COLO668 (cell line): ENCODE results near the gene POLE4.

Experiments
- DNase-seq: peaks from one replicate; lab custom pipeline; 2025; ENCODE audit not compliant: unreplicated experiment; lab: John Stamatoyannopoulos, UW

POLE4 gene

GRCh38 chr2:74939919-74940812, 18.3 kb upstream of the POLE4 start:
- no peak for DNase-seq

DNA sequence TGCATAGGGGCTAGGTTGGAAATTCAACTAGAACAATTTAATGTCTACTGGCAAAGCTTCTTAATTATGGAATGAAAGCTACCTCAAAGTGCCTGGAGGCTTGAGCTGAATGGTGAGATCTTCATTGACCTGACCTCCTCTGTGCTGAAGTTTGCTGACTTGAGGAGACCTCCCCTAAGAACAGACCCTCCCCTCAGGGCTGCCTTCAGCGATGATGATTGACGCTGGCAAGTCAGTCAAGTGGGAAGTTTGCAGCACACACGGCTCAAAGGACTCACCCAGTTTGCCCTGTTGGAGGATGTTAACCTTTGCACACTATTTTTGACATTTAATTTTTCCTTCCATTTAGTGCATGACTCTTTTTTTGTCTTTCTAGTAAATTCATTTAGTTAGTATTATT, 17.2 kb upstream of the POLE4 start:
- no peak for DNase-seq

GRCh38 chr2:74942263-74942662, 16.2 kb upstream of the POLE4 start:
- no peak for DNase-seq

GRCh38 chr2:74944987-74945787, 13.3 kb upstream of the POLE4 start:
- no peak for DNase-seq

GRCh38 chr2:74945788-74946331, 12.6 kb upstream of the POLE4 start:
- no peak for DNase-seq

DNA sequence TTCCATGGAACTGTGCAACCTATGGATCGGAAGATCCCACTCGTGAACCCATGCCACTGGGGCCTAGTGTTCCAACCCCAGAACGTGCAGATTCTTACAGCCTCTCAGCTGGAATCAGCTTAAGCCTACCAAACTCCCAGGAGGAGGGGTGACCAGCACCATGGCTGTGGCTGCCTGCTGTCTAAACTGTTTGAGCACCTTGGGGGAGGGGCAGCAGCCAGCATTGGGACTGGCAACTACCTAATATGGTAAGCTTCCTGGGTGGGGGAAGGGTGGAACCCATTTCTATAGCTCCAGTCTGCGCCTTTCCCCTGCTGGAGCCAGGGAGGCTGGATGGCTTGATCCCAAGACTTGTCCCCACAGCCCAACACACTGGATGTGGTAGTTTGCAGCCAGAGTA, 10.7 kb upstream of the POLE4 start:
- peak; percentile 18 for DNase-seq

- DNase-seq: no peak
These were observed 9.7 kb upstream of the POLE4 start for GRCh38 chr2:74948779-74949178.

- DNase-seq: no peak
These were observed 7.2 kb upstream of the POLE4 start for GRCh38 chr2:74951211-74951754.

DNA sequence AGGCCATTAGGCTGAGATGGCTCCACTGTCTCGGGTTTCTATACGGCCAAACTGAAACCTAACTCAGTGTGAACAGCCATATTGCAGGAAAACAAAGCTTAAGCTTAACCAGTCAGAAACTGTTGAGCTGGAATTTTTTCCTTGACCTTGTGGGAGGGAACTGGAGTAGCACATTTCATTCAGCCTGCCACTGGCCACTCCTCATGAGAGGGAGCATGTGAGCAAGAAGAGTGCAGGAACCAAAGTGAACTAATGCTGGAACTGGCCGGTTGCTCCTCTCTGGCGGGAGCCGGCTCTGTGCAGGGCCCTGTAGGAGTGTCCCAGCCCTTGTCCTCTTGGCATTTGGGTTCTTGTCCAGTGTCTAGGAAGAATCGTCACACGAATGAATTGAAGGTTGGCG, 5.9 kb upstream of the POLE4 start:
- no peak for DNase-seq

GRCh38 chr2:74953796-74954499, 4.5 kb upstream of the POLE4 start:
- DNase-seq: no peak

DNA sequence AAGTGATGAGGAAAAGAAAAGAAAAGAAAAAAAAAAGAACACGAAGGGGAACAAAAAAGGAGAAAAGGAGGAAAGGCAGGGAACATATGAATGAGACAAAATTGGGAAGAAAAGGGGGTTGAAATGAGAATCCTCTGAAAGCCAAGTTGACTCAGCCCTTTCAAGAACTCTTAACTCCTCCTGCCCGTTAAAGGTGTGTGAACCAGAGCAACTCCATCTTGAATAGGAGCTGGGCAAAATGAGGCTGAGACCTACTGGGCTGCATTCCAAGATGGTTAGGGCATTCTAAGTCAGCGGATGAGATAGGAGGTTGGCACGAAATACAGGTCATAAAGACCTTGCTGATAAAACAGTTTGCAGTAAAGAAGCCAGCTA, 4.0 kb upstream of the POLE4 start:
- DNase-seq: no peak

DNA sequence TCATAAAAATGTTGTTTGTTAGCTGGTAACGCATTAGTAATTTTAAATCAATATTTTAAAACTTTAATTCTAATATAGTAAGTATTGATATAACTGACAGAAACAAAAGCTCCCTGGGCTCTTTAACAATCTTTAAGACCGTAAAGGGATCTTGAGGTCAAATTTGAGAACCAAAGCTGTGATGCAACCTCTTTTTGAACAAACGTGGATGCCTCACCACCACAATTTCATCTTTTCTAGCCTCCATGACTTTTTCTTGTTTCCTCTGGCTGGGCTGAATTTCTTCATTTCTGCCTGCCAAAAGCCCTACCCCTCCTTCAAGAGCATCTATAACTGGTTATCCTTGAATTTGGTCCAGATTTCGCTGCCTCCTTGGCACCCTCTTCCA, 563 bp upstream of the POLE4 start:
- no peak for DNase-seq

DNA sequence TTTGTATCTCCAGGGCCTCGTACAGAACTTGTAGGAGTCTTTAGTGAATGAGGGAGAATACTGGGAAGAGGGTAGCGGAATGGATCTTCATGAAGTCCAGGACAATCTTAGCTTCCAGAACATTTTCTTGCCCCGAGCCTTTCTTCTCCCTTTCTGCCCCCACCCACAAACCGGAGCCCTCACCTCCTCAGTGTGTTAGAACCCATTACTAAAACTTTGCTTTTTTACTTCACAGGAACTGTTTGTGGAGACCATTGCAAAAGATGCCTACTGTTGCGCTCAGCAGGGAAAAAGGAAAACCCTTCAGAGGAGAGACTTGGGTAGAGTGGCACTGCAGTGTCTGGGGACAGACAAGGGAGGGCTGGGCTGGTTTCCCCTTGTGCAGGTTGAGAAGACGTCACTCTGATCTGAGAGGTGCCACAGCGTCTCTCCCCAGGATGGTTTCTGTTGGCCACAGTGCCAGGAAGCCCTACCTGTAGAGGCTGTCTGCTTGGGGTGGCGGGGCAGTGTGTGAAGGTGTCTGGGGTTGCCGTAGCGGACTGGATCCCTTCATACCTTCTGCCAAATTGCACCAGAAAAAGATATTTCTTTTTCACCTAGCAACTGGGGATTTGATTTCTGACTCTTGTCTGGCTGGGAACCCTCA, 786 bp downstream of the POLE4 start:
- no peak for DNase-seq

DNA sequence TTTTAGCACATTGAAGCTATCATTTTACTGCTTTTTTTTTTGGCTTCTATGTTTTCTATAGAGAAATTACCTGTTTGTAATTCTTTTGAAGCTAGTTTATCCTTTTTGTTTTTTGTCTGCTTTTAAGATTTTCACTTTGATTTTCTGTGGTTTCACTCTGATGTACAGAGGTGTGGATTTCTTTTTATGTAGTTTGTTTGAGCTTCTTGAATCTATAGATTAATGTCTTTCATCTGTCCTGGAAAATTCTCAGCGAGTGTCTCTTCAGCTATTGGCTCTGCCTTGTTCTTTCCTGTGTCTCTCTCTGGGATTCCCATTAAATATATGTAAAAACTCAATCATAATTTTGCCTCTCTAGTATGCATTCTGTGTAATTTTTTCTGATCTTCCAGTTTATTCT, 8.4 kb downstream of the POLE4 start:
- DNase-seq: no peak

DNA sequence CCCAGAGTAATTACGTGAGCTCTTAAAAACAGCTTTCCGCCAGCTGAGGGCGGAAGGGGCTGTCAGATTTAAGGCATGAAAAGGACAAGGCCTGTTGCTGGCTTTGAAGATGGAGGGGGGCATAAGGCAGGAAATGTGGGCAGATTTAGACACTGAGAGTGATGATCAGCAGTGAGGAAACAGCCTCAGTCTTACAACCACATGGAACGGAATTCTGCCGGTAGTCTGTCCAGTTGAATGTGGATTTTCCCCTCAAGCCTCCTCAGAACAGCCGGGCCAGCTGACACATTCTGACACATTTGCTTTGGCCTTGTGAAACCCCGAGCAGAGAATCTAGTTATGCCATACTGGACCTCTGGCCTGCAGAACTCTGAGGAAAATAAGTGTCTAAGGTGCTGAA, 16.6 kb downstream of the POLE4 start:
- no peak for DNase-seq

- DNase-seq: no peak
These were observed 21.4 kb downstream of the POLE4 start for GRCh38 chr2:74979844-74980243.

DNA sequence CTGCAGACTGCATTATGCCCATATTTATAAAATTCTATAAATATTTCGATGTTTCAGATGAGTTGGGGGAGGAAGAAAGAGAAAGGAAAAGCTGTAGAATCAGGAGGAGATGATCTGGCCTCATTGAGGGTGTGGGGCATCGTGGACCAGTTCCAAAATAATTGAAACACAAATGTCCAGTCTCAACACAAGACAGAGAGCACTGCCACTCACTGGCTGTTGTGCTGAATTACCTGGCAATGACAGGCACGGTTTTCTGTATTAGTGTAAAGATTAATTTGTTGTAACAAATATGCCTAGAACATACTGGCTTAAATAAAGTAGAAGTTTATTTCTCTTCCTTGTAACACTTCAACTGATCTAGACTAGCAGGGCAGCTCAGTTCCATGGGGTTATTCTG, 24.1 kb downstream of the POLE4 start:
- no peak for DNase-seq

DNA sequence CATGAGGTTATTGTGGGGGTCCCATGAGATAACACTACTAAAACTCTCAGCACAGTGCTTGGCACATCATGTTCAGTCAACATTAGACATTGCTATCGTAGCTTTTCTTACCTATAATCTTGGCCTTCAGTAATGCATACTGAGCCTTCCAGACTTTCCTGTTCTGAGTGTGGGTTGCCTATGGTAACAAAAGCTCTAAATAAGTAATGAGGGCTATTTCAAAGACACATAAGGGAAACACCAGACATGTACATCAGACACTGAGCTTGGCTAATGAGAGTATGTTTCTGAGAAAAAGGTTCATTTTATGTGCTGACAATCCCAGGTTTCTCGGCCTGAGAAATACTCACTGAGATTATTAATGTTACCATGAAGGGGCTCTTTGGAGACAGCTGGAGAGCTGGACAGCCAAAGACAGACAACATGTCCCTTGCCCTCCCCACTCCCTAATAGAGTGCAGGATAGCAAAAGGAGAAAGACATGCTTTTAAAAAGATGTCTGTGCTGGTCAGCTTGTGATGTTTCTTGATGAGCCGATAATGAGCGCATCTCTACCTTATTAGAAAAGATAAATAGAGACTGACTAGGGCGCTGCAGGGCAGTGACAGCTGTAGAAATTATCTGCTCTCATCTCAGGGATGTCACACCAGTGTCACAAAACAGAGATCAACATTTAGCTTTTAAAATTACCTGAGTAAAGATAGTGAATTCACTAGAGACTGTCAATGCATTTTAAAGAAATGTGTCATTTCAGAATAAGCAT, 25.4 kb downstream of the POLE4 start:
- no peak for DNase-seq

- DNase-seq: no peak
These were observed 26.6 kb downstream of the POLE4 start for GRCh38 chr2:74984947-74985637.
